ENCODE data around the gene PRDM16.

PRDM16 gene

GRCh38 chr1:3393024-3393986 is 324.3 kb downstream of the PRDM16 start:
- DNase-seq (ENCODE audit: low read depth, low spot score) = peak; percentile 85

GRCh38 chr1:3393987-3394920 is 325.3 kb downstream of the PRDM16 start:
- no peak for DNase-seq (ENCODE audit: low read depth, low spot score)

GRCh38 chr1:3396411-3396810 is 327.4 kb downstream of the PRDM16 start:
- no peak for DNase-seq (ENCODE audit: low read depth, low spot score)

GRCh38 chr1:3397311-3397710 is 328.3 kb downstream of the PRDM16 start:
- peak; percentile 45 for DNase-seq (ENCODE audit: low read depth, low spot score)

GRCh38 chr1:3398396-3399140 is 329.6 kb downstream of the PRDM16 start:
- no peak for DNase-seq (ENCODE audit: low read depth, low spot score)

- no peak for DNase-seq (ENCODE audit: low read depth, low spot score)
These were observed 330.7 kb downstream of the PRDM16 start for GRCh38 chr1:3399732-3400131.

GRCh38 chr1:3401585-3402257 is 332.7 kb downstream of the PRDM16 start:
- no peak for DNase-seq (ENCODE audit: low read depth, low spot score)

- no peak for DNase-seq (ENCODE audit: low read depth, low spot score)
These were observed 333.4 kb downstream of the PRDM16 start for GRCh38 chr1:3402258-3403010.

- DNase-seq (ENCODE audit: low read depth, low spot score) = no peak
These were observed 334.0 kb downstream of the PRDM16 start for GRCh38 chr1:3403011-3403345.

- DNase-seq (ENCODE audit: low read depth, low spot score) = peak; percentile 60
These were observed 334.6 kb downstream of the PRDM16 start for GRCh38 chr1:3403388-3404231.

- DNase-seq (ENCODE audit: low read depth, low spot score) = no peak
These were observed 335.3 kb downstream of the PRDM16 start for GRCh38 chr1:3404301-3404700.

GRCh38 chr1:3404801-3405200 is 335.8 kb downstream of the PRDM16 start:
- no peak for DNase-seq (ENCODE audit: low read depth, low spot score)

- DNase-seq (ENCODE audit: low read depth, low spot score) = no peak
These were observed 336.5 kb downstream of the PRDM16 start for GRCh38 chr1:3405491-3405890.

GRCh38 chr1:3405974-3406867 is 337.2 kb downstream of the PRDM16 start:
- no peak for DNase-seq (ENCODE audit: low read depth, low spot score)

- no peak for DNase-seq (ENCODE audit: low read depth, low spot score)
These were observed 338.0 kb downstream of the PRDM16 start for GRCh38 chr1:3407021-3407420.

- no peak for DNase-seq (ENCODE audit: low read depth, low spot score)
These were observed 339.8 kb downstream of the PRDM16 start for GRCh38 chr1:3408751-3409266.

GRCh38 chr1:3409366-3410141 is 340.6 kb downstream of the PRDM16 start:
- no peak for DNase-seq (ENCODE audit: low read depth, low spot score)

Data from ELF-1 (cell line).